Thyroid gland (tissue), 4 donors: Measurements from ENCODE around the gene TBC1D2.

ENCODE experiments used
- POLR2A ChIP-seq, 2 donors: fragments of 450-650 bp; IDR thresholded peaks; one replicate each; pipeline ENCODE4 v1.6.1; 2017; ENCODE audit warnings: antibody characterized with exemption in 2 of 2, mild to moderate bottlenecking in 2 of 2, moderate library complexity in 1 of 2
- TF ChIP-seq, protein P1 (sequence below), 6 experiments: fragments of 200-600 bp in 3 of 6; fragments of 450-650 bp in 3 of 6; sonication (generic) in 3 of 6; IDR thresholded peaks; one replicate each; pipeline ENCODE4 v1.5.1; 2016 to 2019; ENCODE audit warnings: antibody characterized with exemption in 6 of 6, mild to moderate bottlenecking in 2 of 6, inconsistent platforms in 1 of 6, moderate library complexity in 1 of 6

DNA sequence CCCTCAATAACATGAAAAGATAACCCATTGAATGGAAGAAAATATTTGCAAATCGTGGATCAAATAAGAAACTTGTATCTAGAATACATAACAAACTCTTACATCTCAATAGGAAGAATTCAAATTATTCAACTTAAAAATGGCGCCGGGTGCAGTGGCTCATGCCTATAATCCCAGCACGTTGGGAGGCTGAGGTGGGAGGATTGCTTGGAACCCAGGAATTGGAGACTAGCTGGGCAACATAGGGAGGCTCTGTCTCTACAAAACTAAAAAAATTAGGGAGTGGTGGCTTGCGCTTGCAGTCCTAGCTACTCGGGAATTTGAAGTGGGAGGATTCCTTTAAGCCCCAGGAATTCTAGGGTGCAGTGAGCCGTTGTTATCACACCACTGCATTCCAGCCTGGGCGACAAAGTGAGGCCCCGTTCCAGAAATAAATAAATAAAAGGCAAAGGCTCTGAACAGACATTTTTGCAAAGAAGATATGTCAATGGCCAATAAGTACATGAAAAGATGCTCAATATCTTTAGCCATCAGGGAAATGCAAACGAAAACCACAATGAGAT lies 21.5 kb upstream of the TBC1D2 start:
- TF ChIP-seq, protein P1, sequence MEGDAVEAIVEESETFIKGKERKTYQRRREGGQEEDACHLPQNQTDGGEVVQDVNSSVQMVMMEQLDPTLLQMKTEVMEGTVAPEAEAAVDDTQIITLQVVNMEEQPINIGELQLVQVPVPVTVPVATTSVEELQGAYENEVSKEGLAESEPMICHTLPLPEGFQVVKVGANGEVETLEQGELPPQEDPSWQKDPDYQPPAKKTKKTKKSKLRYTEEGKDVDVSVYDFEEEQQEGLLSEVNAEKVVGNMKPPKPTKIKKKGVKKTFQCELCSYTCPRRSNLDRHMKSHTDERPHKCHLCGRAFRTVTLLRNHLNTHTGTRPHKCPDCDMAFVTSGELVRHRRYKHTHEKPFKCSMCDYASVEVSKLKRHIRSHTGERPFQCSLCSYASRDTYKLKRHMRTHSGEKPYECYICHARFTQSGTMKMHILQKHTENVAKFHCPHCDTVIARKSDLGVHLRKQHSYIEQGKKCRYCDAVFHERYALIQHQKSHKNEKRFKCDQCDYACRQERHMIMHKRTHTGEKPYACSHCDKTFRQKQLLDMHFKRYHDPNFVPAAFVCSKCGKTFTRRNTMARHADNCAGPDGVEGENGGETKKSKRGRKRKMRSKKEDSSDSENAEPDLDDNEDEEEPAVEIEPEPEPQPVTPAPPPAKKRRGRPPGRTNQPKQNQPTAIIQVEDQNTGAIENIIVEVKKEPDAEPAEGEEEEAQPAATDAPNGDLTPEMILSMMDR (IDR thresholded peaks at IDR 0.05) = no peak
- no peak for TF ChIP-seq POLR2A (IDR thresholded peaks at IDR 0.05)
